ENCODE results near the gene SLC39A8.
"Not testable (repeated sequence)": the region's sequence is repeated elsewhere in the genome, so short reads cannot be mapped to it uniquely, and the experiment has no call there.

SLC39A8 gene

DNA sequence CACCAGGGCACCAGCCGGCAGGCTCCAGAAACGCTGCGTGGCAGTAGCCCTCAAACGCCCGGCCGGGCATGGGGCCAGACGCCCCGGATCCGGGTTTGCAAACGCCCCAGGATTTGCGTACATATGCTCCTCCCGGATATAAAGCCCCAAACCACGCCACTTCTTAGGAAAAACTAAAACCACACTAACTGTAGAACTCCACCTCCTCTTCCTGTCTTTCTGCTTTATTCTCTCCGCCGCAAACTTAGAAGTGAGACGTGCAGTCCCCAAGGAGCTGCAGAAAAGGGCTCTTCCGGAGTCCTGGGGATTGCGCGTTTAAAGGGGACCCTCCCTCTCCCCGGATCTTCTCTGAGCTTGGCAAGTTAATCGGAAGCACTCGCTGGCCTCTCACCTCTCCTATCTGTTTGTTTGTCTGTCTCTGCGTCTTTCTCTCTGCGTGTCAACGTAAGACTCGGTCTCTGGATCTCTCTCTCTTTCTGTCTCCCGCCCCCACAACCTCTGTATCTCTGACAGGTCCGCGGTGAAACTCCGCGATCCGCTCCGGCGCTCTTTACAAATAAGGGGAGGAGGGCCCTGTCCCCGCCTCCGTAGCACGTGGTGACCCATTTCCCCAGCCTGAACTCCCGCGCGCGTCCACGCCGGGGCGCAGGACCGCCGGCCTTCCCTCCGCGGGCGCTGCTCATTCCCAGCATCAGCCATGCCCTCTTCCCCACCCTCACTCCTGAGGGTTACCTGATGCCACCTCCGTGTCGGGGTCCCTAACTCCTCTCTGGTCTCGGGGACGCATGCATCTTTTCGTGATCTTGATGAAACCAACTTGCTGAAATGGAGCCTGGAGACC is at the start of gene SLC39A8:
TSS of gene SLC39A8 (minus strand) at position 529 of the 841 bp plus-strand sequence. CDS start 820 bp downstream, outside the sequence.
- peak; percentile 88 for DNase-seq (ENCODE audit: low read depth)
- TF ChIP-seq, protein P1, sequence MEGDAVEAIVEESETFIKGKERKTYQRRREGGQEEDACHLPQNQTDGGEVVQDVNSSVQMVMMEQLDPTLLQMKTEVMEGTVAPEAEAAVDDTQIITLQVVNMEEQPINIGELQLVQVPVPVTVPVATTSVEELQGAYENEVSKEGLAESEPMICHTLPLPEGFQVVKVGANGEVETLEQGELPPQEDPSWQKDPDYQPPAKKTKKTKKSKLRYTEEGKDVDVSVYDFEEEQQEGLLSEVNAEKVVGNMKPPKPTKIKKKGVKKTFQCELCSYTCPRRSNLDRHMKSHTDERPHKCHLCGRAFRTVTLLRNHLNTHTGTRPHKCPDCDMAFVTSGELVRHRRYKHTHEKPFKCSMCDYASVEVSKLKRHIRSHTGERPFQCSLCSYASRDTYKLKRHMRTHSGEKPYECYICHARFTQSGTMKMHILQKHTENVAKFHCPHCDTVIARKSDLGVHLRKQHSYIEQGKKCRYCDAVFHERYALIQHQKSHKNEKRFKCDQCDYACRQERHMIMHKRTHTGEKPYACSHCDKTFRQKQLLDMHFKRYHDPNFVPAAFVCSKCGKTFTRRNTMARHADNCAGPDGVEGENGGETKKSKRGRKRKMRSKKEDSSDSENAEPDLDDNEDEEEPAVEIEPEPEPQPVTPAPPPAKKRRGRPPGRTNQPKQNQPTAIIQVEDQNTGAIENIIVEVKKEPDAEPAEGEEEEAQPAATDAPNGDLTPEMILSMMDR (IDR thresholded peaks at IDR 0.05; ENCODE audit: low read length, missing control alignments) = peak; percentile 64
- peak within 1 kb of the TSS; percentile 88 for H3K4me3 ChIP-seq (replicated peaks; ENCODE audit: low read depth, low read length)

DNA sequence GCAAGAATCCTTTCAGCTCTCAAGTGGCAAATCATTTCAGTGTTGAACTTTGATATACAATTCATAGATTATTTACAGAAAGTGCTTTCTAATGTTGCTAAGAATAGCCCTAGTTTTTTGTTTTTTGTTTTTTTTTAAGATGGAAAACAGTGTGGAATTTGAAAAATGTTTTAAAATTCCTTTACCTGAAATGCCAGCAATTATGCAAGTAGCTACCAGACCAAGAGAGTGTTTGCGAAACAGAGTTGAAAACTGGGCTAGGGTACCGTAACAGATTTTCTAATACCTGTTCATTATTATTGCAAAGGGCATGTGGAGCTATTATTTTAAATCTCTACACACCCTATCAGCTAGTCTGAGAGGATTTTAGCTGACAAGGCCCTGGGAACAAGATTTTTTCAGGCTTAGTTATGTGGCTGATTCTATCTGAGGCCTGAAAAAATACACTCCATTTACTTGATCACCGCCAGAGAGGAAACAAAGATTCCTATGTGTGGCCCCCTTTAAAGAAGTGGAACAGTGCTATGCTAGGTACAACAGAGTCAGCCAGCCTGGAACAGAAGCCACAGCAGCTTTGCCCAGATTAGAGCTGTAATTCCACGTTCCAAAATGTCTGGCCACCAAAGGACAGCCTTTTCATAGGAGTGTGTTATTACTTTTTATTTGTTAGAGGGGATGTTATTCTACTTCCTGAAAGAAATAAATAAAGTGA is 46.9 kb upstream of the SLC39A8 start:
- H3K4me3 ChIP-seq (replicated peaks; ENCODE audit: low read depth, low read length) = no peak overlapping the region
- TF ChIP-seq, protein P1 (IDR thresholded peaks at IDR 0.05; ENCODE audit: low read length, missing control alignments) = no peak
- no peak for DNase-seq (ENCODE audit: low read depth)

DNA sequence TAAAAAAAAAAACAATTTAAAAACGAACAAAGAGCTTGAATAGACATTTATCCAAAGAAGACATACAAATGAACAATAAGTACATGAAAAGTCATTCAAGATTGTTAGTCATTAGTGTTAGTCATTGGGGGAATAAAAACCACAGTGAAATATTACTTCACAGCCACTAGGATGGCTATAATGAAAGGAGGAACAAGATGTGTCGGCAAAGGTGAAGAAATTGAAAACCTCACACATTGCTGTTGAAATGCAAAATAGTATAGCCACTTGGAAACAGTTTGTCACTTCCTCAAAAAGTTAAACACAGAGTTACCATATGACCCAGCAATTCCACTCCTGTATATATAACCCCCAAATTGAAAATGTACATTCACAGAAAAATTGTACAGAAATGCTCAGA is 45.2 kb upstream of the SLC39A8 start:
- peak; percentile 44 for DNase-seq (ENCODE audit: low read depth)
- TF ChIP-seq, protein P1 (IDR thresholded peaks at IDR 0.05; ENCODE audit: low read length, missing control alignments) = peak; percentile 11
- no peak overlapping the region for H3K4me3 ChIP-seq (replicated peaks; ENCODE audit: low read depth, low read length)

DNA sequence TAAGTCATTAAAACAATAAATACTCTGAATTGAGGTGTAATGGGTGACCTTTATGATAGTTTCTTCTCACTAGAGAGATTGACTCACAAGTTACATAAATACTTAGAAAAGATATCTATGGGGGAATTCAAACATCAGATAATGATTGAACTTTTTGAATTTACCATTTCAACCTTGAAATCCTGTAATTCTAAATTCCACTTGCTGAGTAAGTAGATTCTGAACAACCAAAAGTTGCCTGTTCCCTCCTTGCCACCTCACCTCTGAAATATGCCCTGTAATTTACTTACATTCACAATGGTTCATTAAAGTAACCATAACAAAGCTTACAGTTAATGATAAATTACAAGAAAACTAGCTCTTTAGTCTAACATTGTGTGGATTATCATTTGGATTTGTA is 43.3 kb upstream of the SLC39A8 start:
- no peak for DNase-seq (ENCODE audit: low read depth)
- H3K4me3 ChIP-seq (replicated peaks; ENCODE audit: low read depth, low read length) = no peak overlapping the region
- TF ChIP-seq, protein P1 (IDR thresholded peaks at IDR 0.05; ENCODE audit: low read length, missing control alignments) = no peak

DNA sequence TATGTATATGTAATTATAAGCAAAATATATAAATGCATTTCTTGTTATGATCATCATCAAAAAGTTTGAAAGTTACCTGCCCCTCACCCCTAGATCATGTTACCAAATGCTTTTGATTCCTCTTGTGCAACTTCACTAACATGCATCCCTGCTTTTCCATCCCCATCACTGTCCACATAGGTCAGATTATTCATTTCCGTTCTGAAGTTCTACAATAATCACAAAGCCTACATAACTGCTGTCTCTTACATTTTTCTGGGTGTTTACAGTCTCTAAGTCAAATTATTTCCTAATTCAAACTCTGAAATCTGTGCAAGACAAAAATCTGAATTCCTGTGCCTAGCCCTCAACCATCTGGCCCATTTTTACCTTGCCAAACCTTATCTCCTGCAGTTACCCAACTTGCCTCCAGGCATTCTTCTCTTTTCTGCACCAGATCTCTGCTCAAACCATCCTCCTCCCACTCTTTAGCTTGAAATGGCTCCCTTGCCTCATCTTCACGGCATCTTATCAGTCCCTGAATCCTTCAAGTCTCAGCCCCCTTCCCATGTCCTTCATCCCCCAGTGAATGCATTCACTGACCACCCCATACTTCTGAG is 42.4 kb upstream of the SLC39A8 start:
- TF ChIP-seq, protein P1 (IDR thresholded peaks at IDR 0.05; ENCODE audit: low read length, missing control alignments) = no peak
- H3K4me3 ChIP-seq (replicated peaks; ENCODE audit: low read depth, low read length) = no peak overlapping the region
- peak; percentile 28 for DNase-seq (ENCODE audit: low read depth)

DNA sequence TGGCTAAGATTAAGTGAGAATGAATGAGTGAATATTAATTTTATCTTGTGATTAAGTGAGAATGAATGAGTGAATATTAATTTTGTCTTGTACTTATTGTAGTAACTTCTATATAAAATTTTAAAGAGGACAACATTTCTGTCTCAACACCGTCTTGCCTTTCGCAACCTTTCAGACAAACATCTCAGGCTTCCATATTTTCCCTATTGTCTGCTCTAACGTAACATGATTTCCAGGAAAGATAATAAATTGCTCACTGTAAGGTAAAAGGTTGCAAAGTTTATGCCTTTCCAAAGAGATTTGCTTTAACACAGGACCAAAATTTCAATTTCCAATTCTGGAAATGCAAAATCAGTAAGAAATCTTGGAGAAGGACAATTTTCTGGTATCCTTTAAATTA is 41.7 kb upstream of the SLC39A8 start:
- DNase-seq (ENCODE audit: low read depth) = no peak
- H3K4me3 ChIP-seq (replicated peaks; ENCODE audit: low read depth, low read length) = no peak overlapping the region
- TF ChIP-seq, protein P1 (IDR thresholded peaks at IDR 0.05; ENCODE audit: low read length, missing control alignments) = no peak

DNA sequence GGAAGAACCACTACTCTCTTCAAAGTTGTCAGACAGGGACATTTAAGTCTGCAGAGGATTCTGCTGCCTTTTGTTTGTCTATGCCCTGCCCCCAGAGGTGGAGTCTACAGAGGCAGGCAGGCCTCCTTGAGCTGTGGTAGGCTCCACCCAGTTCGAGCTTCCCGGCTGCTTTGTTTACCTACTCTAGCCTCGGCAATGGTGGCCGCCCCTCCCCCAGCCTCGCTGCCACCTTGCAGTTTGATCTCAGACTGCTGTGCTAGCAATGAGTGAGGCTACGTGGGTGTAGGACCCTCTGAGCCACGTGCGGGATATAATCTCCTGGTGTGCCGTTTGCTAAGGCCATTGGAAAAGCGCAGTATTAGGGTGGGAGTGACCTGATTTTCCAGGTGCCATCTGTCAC is 35.0 kb upstream of the SLC39A8 start:
- H3K4me3 ChIP-seq (replicated peaks; ENCODE audit: low read depth, low read length); DNase-seq (ENCODE audit: low read depth): not testable (repeated sequence)
